Tibial artery (tissue), 4 donors: ENCODE measurements around the gene STAP1.

Source experiments
- DNase-seq, 2 donors: peaks; one replicate each; pipeline ENCODE4 v3.0.0-alpha.2; 2019
- H3K27ac ChIP-seq, 2 donors: fragments of 200-600 bp; sonication (generic) in 1 of 2; 1 replicate in 1 of 2; 2 replicates in 1 of 2; pipeline ENCODE4 v1.5.1; 2018 to 2019; ENCODE audit warnings: mild to moderate bottlenecking in 1 of 2
- H3K27me3 ChIP-seq, 2 donors: fragments of 200-600 bp; sonication (generic) in 1 of 2; one replicate each; pipeline versions ENCODE4 v1.5.1 to v1.6.0; 2016 to 2019
- H3K36me3 ChIP-seq, 3 donors: fragments of 200-600 bp; sonication (generic) in 2 of 3; one replicate each; pipeline ENCODE4 v1.5.1; 2016 to 2019; ENCODE audit warnings: mild to moderate bottlenecking in 2 of 3
- H3K4me1 ChIP-seq, 4 donors: fragments of 200-600 bp; sonication (generic) in 2 of 4; 1 replicate in 3 of 4; 2 replicates in 1 of 4; pipeline ENCODE4 v1.5.1; 2016 to 2019
- H3K4me3 ChIP-seq, 2 donors: fragments of 200-600 bp; sonication (generic) in 1 of 2; 1 replicate in 1 of 2; 2 replicates in 1 of 2; pipeline ENCODE4 v1.5.1; 2018 to 2019; ENCODE audit warnings: mild to moderate bottlenecking in 2 of 2
- H3K9me3 ChIP-seq, 3 donors: fragments of 200-600 bp; sonication (generic) in 1 of 3; one replicate each; pipeline ENCODE4 v1.5.1; 2016 to 2019
- intact Hi-C: fragments of 100-400 bp; cut with DNase I; formaldehyde crosslinking; loops from one replicate; pipeline ENCODE4 v1.15.0; 2023; ENCODE audit warnings: low total_unique reads
- TF ChIP-seq, protein P1 (sequence below), 2 experiments: fragments of 200-600 bp in 1 of 2; fragments of 450-650 bp in 1 of 2; IDR thresholded peaks; one replicate each; pipeline ENCODE4 v1.5.1; 2017 to 2019; ENCODE audit warnings: antibody characterized with exemption in 2 of 2, mild to moderate bottlenecking in 1 of 2, moderate library complexity in 1 of 2

STAP1 gene

DNA sequence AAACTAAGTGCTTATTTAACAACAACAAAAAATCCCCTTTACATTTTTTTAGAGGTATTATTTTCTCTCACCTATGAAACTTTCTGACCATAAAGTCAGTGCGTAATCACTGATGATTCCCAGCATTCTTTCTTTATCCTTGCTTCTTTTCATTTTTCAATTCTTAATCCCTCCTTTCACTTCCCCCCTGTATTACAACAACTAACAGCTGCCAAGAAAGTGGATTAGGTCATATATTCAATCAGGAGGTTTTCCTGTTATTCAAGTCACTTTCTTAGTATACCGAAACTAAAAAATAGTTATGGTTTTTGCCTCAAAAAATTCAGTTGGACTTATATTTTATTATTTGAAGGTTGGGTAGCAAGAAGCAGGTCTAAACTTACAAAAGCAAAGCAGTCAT is 2.1 kb upstream of the STAP1 start:
- Histone ChIP-seq H3K4me1 (no peaks in the 10 kb centered on the region), H3K27ac (no peak overlapping the region)
- TF ChIP-seq, protein P1, sequence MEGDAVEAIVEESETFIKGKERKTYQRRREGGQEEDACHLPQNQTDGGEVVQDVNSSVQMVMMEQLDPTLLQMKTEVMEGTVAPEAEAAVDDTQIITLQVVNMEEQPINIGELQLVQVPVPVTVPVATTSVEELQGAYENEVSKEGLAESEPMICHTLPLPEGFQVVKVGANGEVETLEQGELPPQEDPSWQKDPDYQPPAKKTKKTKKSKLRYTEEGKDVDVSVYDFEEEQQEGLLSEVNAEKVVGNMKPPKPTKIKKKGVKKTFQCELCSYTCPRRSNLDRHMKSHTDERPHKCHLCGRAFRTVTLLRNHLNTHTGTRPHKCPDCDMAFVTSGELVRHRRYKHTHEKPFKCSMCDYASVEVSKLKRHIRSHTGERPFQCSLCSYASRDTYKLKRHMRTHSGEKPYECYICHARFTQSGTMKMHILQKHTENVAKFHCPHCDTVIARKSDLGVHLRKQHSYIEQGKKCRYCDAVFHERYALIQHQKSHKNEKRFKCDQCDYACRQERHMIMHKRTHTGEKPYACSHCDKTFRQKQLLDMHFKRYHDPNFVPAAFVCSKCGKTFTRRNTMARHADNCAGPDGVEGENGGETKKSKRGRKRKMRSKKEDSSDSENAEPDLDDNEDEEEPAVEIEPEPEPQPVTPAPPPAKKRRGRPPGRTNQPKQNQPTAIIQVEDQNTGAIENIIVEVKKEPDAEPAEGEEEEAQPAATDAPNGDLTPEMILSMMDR (IDR thresholded peaks at IDR 0.05): no peak

GRCh38 chr4:67565284-67565683 is 6.8 kb downstream of the STAP1 start:
- DNase-seq: no peak
- Histone ChIP-seq H3K4me1 (no peaks in the 10 kb centered on the region), H3K9me3 (no peaks in the 10 kb centered on the region), H3K27ac (no peak overlapping the region), H3K36me3 (no peaks in the 10 kb centered on the region), H3K4me3 (no peak overlapping the region), H3K27me3 (no peaks in the 10 kb centered on the region)
- TF ChIP-seq, protein P1 (IDR thresholded peaks at IDR 0.05): no peak
- intact Hi-C loops: no loop called here

More for the DNA sequence above, 2.1 kb upstream of the STAP1 start:
- intact Hi-C loops: no loop called here
- no peaks in the 10 kb centered on the region for H3K36me3 ChIP-seq
- DNase-seq: no peak
- no peaks in the 10 kb centered on the region for H3K9me3 ChIP-seq
- no peak overlapping the region for H3K4me3 ChIP-seq
- no peaks in the 10 kb centered on the region for H3K27me3 ChIP-seq

- no peaks in the 10 kb centered on the region for H3K4me1 ChIP-seq
- no peak overlapping the region for H3K4me3 ChIP-seq
- no peak for DNase-seq
- intact Hi-C loops: no loop called here
- TF ChIP-seq, protein P1 (IDR thresholded peaks at IDR 0.05): no peak
- H3K27ac ChIP-seq: no peak overlapping the region
- H3K27me3 ChIP-seq: no peaks in the 10 kb centered on the region
- no peaks in the 10 kb centered on the region for H3K36me3 ChIP-seq
- no peaks in the 10 kb centered on the region for H3K9me3 ChIP-seq
These were observed 7.8 kb downstream of the STAP1 start for GRCh38 chr4:67566335-67566734.

- TF ChIP-seq, protein P1 (IDR thresholded peaks at IDR 0.05): no peak
- Histone ChIP-seq H3K27me3 (no peaks in the 10 kb centered on the region), H3K4me1 (no peaks in the 10 kb centered on the region), H3K27ac (no peak overlapping the region), H3K36me3 (no peaks in the 10 kb centered on the region), H3K9me3 (no peaks in the 10 kb centered on the region), H3K4me3 (no peak overlapping the region)
- DNase-seq: no peak
- intact Hi-C loops: no loop called here
These were observed 10.3 kb downstream of the STAP1 start for GRCh38 chr4:67568820-67569219.

DNA sequence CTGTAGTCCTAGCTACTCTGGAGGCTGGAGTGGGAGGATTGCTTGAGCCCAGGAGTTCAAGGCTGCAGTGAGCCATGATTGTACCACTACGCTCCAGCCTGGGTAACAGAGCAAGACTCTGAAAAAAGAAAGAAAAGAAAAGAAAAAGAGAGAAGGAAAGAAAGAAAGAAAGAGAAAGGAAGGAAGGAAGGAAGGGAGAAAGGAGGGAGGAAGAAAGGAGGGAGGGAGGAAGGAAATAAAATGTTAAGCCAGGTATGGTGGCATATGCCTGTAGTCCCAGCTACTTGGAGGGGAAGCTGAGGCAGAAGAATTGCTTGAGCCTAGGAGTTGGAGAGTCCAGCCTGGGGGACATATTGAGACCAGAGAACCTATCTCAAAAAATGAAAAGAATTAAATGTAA is 12.0 kb downstream of the STAP1 start:
- Histone ChIP-seq H3K27me3 (no peaks in the 10 kb centered on the region), H3K4me3 (no peak overlapping the region), H3K4me1 (no peaks in the 10 kb centered on the region), H3K36me3 (no peaks in the 10 kb centered on the region), H3K27ac (no peak overlapping the region), H3K9me3 (no peaks in the 10 kb centered on the region)
- no peak for DNase-seq
- TF ChIP-seq, protein P1 (IDR thresholded peaks at IDR 0.05): no peak
- intact Hi-C loops: no loop called here

- H3K4me1 ChIP-seq: no peaks in the 10 kb centered on the region
- DNase-seq: no peak
- TF ChIP-seq, protein P1 (IDR thresholded peaks at IDR 0.05): no peak
- H3K4me3 ChIP-seq: no peak overlapping the region
- H3K36me3 ChIP-seq: no peaks in the 10 kb centered on the region
- no peaks in the 10 kb centered on the region for H3K9me3 ChIP-seq
- intact Hi-C loops: no loop called here
- no peaks in the 10 kb centered on the region for H3K27me3 ChIP-seq
- H3K27ac ChIP-seq: no peak overlapping the region
These were observed 13.4 kb downstream of the STAP1 start for GRCh38 chr4:67571975-67572374.
